ENCODE data around the gene RGS1. TPM values are rescaled to one million over a fixed set of nuclear protein-coding genes. Genes with fewer than 3 reads are reported as not detected.

Gene RGS1
- total RNA-seq, 6 donors from 2014 or later: 30.1 to 96.0 (median 48.5) TPM

DNA sequence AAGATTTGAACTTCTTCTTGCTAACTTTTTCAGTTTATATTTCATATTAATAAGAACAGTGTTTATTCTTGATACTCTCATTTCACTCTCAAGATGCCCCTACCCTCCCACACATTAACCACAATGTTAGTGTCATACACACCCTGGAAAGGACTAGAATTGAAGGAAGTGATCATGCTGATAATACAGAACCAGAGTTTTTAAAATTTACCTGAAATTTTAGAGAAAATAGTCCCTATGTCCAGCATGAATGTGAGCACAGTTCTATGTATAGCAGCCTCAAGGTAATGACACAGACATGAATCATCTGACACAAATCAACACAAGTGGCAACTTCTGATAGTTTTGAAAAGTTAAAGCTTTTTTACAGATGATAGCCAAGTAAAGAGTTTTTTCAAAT, 26.0 kb downstream of the RGS1 start:
- no peak for ATAC-seq (ENCODE audit: low FRiP score in 2 of 2)
- no peaks in the 10 kb centered on the region for H3K9me3 ChIP-seq
- H3K4me1 ChIP-seq: no peaks in the 10 kb centered on the region

GRCh38 chr1:192602757-192603156, 27.2 kb downstream of the RGS1 start:
- TF ChIP-seq POLR2A (IDR thresholded peaks at IDR 0.05) (no peak), POLR2AphosphoS5 (IDR thresholded peaks at IDR 0.05) (no peak), EP300 (IDR thresholded peaks at IDR 0.05) (no peak)
- TF ChIP-seq, protein P1, sequence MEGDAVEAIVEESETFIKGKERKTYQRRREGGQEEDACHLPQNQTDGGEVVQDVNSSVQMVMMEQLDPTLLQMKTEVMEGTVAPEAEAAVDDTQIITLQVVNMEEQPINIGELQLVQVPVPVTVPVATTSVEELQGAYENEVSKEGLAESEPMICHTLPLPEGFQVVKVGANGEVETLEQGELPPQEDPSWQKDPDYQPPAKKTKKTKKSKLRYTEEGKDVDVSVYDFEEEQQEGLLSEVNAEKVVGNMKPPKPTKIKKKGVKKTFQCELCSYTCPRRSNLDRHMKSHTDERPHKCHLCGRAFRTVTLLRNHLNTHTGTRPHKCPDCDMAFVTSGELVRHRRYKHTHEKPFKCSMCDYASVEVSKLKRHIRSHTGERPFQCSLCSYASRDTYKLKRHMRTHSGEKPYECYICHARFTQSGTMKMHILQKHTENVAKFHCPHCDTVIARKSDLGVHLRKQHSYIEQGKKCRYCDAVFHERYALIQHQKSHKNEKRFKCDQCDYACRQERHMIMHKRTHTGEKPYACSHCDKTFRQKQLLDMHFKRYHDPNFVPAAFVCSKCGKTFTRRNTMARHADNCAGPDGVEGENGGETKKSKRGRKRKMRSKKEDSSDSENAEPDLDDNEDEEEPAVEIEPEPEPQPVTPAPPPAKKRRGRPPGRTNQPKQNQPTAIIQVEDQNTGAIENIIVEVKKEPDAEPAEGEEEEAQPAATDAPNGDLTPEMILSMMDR (IDR thresholded peaks at IDR 0.05): no peak
- Histone ChIP-seq H3K9me3 (no peaks in the 10 kb centered on the region), H3K27me3 (no peaks in the 10 kb centered on the region), H3K4me1 (no peaks in the 10 kb centered on the region), H3K4me3 (no peak overlapping the region), H3K27ac (no peak overlapping the region), H3K36me3 (no peaks in the 10 kb centered on the region)
- ATAC-seq (ENCODE audit: low FRiP score in 2 of 2) (no peak), DNase-seq (no peak)
- 74 to 82% methylated on average over 1 of the region's 1 CpG for WGBS, 2 donors

More for the DNA sequence above, 26.0 kb downstream of the RGS1 start:
- Histone ChIP-seq H3K27ac (no peak overlapping the region), H3K36me3 (no peaks in the 10 kb centered on the region), H3K27me3 (no peaks in the 10 kb centered on the region), H3K4me3 (no peak overlapping the region)
- no peak for TF ChIP-seq POLR2A (IDR thresholded peaks at IDR 0.05)
- no peak for TF ChIP-seq POLR2AphosphoS5 (IDR thresholded peaks at IDR 0.05)
- TF ChIP-seq EP300 (IDR thresholded peaks at IDR 0.05): no peak
- TF ChIP-seq, protein P1 (IDR thresholded peaks at IDR 0.05): no peak
- DNase-seq: no peak

DNA sequence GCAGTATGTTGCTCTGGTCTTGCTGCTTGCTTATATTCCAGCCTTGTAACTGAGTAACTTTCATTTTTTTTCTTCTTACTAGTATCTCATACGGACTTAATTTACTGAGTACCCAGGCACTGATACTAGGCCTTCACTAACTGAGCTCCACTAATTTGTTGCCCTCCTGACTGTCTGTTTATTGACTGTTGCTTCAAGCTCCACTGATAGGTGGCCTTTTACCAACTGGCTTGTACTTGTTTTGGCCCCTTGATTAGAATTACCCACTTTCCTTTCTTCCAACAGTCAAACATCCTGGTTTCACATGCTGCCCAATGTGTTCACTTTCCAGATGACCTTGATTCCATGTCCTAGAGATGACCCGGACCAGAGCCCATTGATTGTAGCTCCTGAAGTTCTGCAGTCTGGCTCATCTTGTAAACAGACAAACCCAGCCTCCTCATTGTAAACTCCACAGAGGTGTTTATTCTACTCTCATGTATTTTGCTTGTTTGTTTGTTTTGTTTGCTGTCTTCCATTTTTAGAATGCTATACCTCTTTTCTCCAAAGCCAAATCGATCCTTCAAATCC, 27.7 kb downstream of the RGS1 start:
- Histone ChIP-seq H3K4me1 (no peaks in the 10 kb centered on the region), H3K27me3 (no peaks in the 10 kb centered on the region), H3K4me3 (no peak overlapping the region), H3K36me3 (no peaks in the 10 kb centered on the region), H3K9me3 (no peaks in the 10 kb centered on the region), H3K27ac (no peak overlapping the region)
- TF ChIP-seq POLR2AphosphoS5 (IDR thresholded peaks at IDR 0.05) (no peak), POLR2A (IDR thresholded peaks at IDR 0.05) (no peak), EP300 (IDR thresholded peaks at IDR 0.05) (no peak)
- TF ChIP-seq, protein P1 (IDR thresholded peaks at IDR 0.05): no peak
- ATAC-seq (ENCODE audit: low FRiP score in 2 of 2) (no peak), DNase-seq (no peak)
- WGBS, 2 donors: 79% methylated on average over 3 of the region's 3 CpGs

- H3K9me3 ChIP-seq: no peaks in the 10 kb centered on the region
- ATAC-seq (ENCODE audit: low FRiP score in 2 of 2) (peak in 1 of 2 donors; percentile 35), DNase-seq (no peak)
- H3K4me1 ChIP-seq: no peaks in the 10 kb centered on the region
- H3K27me3 ChIP-seq: no peaks in the 10 kb centered on the region
- H3K4me3 ChIP-seq: no peak overlapping the region
- 65 to 72% methylated on average over 3 of the region's 3 CpGs for WGBS, 2 donors
- H3K27ac ChIP-seq: no peak overlapping the region
- TF ChIP-seq EP300 (IDR thresholded peaks at IDR 0.05): peak in 1 of 4 donors; percentile 28
- TF ChIP-seq, protein P1 (IDR thresholded peaks at IDR 0.05): no peak
- no peaks in the 10 kb centered on the region for H3K36me3 ChIP-seq
Measured at GRCh38 chr1:192604979-192605620, 29.5 kb downstream of the RGS1 start.

DNA sequence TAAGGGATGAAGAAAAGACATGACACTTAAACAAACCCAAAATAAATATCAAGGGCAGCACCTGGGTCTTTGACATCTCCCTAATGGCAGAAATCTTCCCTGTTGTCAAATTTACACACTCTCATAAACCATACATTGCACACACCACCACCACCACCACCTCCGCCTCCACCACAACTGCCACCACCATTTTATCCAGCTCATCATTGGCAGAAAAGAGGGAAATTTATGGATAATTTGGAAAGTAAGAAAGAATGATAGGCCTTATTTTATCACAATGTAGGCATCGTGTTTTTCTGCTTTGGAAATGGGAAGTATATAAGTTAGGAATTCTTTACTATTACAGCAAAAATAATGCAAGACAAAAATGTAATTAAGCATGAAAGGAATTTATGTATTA, 33.1 kb downstream of the RGS1 start:
- no peaks in the 10 kb centered on the region for H3K4me1 ChIP-seq
- WGBS, 2 donors: 63 to 92% methylated on average over 2 of the region's 2 CpGs
- TF ChIP-seq, protein P1 (IDR thresholded peaks at IDR 0.05): no peak
- TF ChIP-seq POLR2A (IDR thresholded peaks at IDR 0.05) (no peak), POLR2AphosphoS5 (IDR thresholded peaks at IDR 0.05) (no peak), EP300 (IDR thresholded peaks at IDR 0.05) (no peak)
- H3K36me3 ChIP-seq: no peaks in the 10 kb centered on the region
- H3K27me3 ChIP-seq: no peaks in the 10 kb centered on the region
- H3K9me3 ChIP-seq: no peaks in the 10 kb centered on the region
- ATAC-seq (ENCODE audit: low FRiP score in 2 of 2) (no peak), DNase-seq (no peak)
- H3K4me3 ChIP-seq: no peak overlapping the region
- H3K27ac ChIP-seq: no peak overlapping the region
